ENCODE data around the gene OR11A1.

Gene OR11A1, protein sequence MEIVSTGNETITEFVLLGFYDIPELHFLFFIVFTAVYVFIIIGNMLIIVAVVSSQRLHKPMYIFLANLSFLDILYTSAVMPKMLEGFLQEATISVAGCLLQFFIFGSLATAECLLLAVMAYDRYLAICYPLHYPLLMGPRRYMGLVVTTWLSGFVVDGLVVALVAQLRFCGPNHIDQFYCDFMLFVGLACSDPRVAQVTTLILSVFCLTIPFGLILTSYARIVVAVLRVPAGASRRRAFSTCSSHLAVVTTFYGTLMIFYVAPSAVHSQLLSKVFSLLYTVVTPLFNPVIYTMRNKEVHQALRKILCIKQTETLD

DNA sequence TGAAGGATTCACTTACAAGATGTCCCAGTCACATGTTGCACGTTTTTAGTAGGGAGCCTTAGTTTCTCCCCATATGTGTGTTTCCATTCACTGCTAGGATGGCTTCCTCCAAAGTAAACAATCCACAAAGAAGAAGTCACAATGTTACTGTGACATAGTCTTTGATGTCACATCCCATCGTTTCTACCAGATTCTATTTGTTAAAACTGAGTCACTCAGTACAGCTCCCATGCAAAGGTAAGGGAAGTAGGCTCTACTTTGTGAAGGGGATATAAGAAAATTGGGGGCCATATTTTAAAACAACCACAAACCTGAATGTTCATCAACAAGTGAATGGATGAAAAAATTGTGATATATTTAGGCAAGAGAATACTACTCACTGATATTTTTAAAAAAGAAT is at the start of gene OR11A1, which contains the start of gene OR2H1:
Gene OR11A1 (minus strand): TSS at position 101 of the 400 bp plus-strand sequence. CDS start 29,430 bp downstream, outside the sequence.
Gene OR2H1 (plus strand): TSS at position 185 of the 400 bp plus-strand sequence. CDS start 4,615 bp downstream, outside the sequence.
- in situ Hi-C loops (cut with HindIII; ENCODE audit: low sequenced_read_pairs) = no loop called here

DNA sequence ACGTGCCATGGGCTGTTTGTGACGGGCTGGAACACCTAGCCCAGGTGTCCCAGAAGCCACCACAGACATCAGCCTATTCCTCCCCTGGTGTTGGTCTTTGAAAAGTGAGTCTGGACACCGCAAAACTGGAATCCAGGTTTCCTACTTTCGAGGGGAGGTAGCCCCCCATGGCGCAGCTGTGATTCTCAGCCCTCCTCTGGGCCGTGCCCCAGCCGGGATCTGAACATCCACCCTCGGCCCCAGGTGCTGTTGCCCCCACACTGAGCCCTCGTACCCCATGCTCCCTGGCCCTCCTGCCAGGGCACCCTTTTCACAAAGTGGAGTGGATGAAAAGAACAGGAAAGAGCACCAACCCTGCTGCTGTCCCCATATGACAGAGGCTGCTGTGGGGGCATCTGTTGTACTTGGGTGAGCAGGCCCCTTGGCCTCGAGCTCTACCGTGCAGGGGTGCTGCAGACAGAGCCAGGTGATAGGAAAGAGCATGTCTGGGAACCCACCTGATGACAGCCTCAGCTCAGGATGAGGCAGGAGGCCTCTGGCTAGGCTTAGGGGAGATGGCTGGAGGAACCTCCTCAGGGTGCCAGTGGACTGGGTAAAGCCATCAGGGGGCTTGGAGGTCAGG is 49.7 kb upstream of the OR11A1 start:
- in situ Hi-C loops (cut with HindIII; ENCODE audit: low sequenced_read_pairs) = no loop called here

DNA sequence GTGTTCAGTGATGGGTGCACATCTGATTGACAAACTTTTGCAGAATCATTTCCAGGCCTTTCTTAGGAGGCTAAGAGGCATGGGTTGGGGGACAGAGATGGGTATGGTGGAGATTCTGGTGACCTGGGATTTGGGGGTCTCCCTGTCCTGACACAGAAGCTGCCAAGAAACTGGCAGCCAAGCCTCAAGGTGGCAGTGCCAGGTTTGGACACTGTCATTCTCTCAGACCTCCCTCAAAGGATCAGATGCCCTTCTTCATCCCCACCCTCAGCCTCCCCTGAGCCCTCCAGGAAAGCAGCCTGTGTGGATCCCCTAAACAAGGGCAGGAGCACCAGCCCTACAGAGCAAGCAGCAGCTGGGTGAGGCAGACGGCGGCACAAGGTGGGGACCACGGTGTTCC is 48.9 kb upstream of the OR11A1 start:
- in situ Hi-C loops (cut with HindIII; ENCODE audit: low sequenced_read_pairs) = no loop called here

DNA sequence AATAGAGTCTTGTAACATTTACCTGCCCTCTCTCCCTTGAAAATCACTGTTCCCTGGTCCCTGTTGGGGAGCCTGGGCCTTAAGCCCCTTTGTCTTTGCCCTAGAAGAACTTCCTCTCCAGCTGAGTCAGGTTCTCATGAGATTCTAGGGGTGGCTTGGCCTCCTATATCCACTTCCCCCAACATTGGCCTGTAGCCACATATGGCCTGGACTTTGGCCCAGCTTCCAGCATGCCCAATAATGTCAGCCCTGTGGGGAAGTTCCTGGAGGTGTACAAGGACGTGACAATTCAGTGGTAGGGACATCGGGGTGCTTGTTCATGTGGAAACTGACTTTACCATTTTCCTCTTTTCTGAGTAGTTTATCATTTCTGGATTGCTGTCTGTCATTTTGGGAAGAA is 48.1 kb upstream of the OR11A1 start:
- in situ Hi-C loops (cut with HindIII; ENCODE audit: low sequenced_read_pairs) = no loop called here

DNA sequence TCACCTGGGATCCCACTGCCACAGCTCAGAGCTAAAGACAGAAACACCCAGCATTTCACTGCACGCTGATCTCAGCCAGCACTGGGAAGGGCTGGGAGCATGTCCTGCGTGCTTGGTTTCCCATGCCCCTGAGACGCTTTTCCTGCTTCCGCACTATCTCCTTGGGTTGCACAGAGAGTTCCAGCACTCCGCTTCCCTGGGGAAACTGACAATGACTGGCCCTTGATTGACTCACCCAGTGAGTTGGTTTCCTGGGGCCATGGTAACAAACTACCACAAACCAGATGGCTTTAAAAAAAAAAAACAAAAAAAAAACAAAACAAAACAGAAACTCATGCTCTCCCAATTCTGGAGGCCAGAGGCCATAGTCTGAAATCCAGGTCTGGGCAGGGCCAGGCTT is 45.7 kb upstream of the OR11A1 start:
- in situ Hi-C loops (cut with HindIII; ENCODE audit: low sequenced_read_pairs) = no loop called here

DNA sequence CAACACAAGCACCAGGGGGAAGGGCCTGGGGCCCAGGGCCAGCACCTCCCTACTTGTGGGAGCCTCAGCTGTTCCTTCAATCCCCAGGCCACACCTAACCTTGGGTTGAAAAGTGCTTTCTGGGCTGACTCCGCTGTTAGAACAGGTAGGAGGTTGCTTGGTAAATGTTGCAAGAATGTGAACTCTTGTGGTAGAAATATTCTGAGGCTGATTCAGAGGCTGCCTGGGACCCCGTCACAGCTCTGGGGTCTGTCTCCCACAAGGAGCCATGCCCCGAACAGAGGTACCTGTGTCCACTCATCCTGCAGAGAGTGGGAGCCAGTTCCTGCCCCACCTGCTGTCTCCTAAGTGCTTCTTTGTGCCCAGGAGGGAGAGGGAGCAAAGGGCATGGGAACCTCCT is 45.3 kb upstream of the OR11A1 start:
- in situ Hi-C loops (cut with HindIII; ENCODE audit: low sequenced_read_pairs) = no loop called here

DNA sequence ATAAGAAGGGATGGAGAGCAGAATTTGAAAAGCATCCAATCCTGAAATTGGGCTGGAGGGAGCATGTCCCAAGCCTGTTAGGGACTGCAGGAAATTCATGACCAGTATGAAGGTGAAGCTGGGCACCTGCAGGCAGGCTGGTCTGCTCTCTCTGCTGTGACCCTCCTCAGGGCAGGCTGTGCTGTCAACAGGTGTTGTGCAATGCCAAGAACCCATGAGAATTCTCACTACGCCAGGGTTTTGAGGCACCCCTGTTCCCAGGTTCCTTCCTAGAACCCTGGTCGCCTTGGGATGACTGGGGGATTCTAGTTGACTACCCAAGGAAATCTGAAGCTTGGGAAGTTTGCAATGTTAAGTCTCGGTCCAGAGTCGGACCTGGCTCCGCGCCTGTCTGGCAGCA is 44.2 kb upstream of the OR11A1 start:
- in situ Hi-C loops (cut with HindIII; ENCODE audit: low sequenced_read_pairs) = no loop called here

DNA sequence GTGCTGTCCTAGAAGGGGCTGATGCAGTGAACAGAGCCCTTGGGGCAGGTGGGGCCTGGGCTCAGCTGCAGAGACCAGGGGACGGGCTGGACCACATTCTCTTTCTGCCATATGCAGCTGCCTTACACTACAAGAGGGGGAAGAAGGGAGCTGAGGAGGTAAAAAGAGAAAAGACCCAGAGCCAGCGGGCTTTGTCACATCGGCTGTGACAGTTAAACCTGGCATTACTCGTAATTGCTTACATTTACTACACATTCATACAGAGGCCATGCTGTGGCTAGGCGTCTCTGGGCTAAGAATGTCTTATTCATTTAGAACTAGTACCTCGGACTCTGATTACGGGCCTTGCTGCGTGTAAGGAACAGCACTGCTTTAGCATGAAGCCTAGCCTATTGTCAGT is 43.7 kb upstream of the OR11A1 start:
- in situ Hi-C loops (cut with HindIII; ENCODE audit: low sequenced_read_pairs) = no loop called here

DNA sequence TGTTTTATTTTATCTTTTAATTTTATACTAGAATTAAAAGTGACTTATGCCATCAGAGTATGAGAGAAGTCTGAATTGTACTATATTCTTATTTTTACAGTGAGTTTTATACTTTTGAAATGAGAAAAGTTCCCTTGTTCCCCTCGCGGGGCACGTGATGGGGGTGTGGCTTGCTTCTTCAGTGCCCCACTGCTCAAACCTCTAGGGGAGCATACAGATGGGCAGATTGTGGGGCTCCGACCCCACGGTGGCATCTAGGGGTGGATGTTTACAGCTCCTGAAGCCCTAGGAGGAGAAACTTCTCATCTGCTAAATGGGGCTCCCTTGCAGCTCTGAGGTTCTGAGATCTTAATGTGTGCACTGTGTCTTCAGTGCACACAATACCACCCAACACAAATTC is 42.8 kb upstream of the OR11A1 start:
- in situ Hi-C loops (cut with HindIII; ENCODE audit: low sequenced_read_pairs) = no loop called here

DNA sequence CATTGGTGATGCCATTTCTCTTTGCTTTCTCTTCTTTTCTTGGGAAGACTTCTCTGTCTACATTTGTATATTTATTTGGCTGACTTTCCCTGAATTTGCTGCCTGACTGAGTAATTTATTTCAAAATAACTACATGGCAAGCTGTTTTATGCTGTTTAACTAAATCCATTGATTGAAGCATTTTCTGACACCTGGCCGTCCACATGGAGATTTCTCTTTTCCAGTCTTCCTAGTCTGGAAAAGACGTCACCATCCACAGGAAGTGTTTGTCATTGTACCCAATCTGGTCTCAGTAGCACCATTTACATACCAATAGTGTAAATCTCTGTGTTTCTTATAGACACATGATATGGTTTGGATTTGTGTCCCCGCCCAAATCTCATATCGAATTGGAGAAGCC is 40.1 kb upstream of the OR11A1 start:
- in situ Hi-C loops (cut with HindIII; ENCODE audit: low sequenced_read_pairs) = no loop called here

DNA sequence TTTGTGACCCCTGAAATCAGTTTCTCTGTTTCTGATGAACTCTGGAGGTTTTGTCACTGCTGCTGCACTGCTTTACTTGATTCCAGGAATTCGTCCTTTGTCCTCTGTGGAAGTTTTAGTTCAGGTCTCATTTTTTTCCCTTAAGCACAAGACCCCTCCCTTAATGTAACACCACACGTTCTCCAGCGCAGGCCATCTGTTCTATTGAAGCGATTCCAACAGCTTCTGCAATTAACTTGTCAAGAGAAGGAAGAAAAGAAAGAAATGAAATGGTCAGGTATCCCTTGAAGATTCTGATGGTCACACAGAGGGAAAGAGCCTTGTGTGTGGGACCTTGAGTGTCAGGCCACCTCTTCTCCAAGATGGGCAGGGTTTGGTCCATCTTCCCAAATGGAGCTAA is 38.7 kb upstream of the OR11A1 start:
- in situ Hi-C loops (cut with HindIII; ENCODE audit: low sequenced_read_pairs) = no loop called here

DNA sequence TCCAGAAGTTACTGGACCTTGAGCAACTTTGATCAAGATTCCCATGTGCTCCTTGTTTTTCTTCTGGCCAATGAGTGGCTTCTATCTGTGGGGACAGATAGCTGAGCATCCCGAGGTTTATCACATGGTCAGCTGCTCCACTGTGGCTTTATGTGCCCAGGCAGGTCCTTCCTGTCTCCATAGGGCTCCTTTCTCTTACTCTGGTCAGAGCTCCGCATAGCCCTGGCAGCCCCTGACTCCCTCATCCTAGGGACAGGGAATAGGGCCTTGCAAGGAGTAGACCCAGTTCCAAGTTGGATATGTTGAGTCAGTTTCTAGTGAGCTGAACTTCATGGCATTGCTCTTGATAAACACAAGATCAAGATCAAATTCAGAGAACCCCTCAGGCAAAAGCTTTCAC is 37.3 kb upstream of the OR11A1 start:
- in situ Hi-C loops (cut with HindIII; ENCODE audit: low sequenced_read_pairs) = no loop called here

DNA sequence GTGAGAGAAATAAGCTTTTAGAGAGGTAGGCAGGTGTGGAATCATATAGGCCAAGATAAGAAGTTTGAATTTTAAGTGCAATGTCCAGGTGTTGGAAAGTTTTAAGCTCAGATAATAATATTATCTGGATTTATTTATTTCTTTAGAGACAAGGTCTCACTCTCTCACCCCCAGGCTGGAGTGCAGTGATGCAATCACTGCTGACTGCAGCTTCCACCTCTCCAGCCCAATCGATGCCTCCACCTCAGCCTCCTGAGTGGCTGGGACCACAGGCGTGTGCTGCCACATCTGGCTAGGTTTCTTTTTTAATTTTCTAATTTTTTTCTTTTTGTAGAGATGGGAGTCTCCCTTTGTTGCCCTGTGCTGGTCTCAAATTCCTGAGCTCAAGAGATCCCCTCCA is 36.4 kb upstream of the OR11A1 start:
- in situ Hi-C loops (cut with HindIII; ENCODE audit: low sequenced_read_pairs) = no loop called here

DNA sequence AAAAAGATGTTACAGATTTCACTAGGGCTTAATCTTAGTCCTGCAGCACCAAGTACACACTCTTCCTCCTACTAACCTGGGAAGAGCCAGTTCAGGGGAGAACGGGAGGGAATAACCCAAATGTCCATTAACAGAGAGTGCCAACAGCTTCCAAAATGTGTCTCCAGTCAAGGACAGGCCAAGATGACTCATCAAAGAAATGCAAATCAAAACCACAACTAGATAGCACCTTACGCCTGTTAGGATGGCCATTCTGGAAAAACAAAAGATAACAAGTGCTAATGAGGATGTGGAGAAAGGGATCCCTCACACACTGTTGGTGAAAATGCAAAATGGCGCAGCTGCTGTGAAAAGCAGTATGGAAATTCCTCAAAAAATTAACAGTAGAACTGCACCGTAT is 34.7 kb upstream of the OR11A1 start:
- in situ Hi-C loops (cut with HindIII; ENCODE audit: low sequenced_read_pairs) = no loop called here

DNA sequence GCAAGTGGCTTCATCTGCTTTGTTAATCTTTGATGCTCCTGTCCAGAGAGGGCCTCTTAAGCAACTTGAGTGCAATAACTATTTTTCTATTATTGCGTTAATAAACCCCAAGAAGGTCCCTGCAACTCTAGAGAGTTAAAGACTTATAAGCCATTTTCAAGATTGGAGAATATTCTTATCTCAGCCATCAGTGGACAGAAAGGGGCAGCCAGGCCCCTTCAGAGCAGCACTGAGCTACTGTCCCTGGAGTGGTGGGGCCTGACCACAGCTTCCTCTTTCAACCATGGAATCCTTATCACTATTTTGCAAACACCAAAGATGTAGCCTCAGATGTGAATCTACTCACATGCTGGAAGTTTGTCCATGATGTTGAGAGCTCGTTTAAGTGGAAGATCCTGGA is 33.7 kb upstream of the OR11A1 start:
- in situ Hi-C loops (cut with HindIII; ENCODE audit: low sequenced_read_pairs) = no loop called here

DNA sequence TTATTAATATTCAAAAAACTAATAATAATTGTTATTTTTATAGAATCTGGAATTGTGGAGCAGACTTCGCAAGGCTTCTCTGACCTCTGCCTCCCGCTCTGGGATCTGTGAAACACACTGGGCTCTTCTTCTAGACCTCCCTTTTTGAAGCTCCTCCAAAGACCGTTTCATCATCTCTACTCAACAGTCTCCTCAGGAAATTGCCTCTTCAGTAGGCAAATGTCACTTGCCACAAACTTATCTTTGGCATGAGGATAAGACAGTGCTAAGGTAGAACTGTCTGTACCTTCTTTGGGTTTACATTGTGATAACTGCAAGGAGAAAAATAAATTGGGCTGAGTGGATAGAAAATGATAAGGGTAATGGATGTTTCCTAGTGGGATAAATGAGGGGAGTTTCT is 33.2 kb upstream of the OR11A1 start:
- in situ Hi-C loops (cut with HindIII; ENCODE audit: low sequenced_read_pairs) = no loop called here

DNA sequence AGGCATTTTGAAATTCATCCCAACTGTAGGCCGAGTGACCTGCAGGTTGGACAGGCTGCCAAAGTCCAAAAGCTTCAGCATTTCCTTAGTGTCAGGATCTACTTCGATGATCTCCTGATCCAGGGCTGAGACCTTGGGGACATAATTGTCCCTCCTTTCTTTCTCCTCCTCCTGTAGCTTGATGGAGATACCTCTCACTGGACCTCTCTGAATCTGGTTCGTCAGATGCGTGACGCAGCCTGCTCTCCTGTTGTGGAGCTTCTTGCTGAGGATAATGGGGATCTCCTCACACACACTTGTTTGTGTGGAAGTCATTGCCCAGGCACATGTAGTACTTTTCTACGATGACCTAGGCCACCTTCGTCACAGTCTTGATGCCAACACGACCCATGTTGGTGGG is 32.4 kb upstream of the OR11A1 start:
- in situ Hi-C loops (cut with HindIII; ENCODE audit: low sequenced_read_pairs) = no loop called here

DNA sequence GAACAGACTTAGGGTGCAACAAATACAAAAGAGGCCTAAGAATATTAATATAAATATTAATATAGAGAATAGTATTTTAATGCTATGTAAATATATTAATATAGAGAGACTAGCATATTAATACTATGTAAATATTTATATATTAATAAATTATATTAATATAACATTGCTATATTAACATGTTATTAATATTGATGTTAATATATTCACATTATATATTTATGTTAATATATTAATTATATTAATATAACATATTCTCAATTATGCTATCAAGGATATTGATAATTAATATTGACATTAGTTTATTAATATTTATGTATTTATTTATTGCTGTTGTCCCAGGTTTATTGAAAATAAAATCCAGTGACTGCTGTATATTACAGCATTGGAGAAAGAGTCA is 32.0 kb upstream of the OR11A1 start:
- in situ Hi-C loops (cut with HindIII; ENCODE audit: low sequenced_read_pairs) = no loop called here

DNA sequence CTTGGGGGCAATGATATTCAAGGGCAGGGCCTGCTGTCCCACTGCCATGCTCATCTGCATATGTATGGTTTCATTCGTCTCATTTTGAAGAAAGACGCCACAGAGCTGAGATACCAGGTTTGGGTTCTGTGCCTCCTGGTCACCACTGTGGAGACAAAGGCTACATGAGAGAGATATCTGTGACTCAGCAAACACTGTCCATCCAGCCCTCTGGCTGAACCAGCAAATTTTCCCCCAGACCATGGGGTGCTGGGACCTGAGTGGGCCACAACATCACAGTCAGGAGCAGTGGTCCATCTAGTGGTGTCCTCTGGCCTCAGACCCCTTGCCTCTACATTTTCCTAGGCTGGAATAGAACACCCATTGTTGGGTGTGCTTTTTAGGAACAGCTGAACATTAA is 30.8 kb upstream of the OR11A1 start, which contains the start of gene MAS1L:
Gene MAS1L (minus strand): TSS at position 297 of the 400 bp plus-strand sequence. CDS start 54 bp downstream, at position 243.
- in situ Hi-C loops (cut with HindIII; ENCODE audit: low sequenced_read_pairs) = no loop called here

DNA sequence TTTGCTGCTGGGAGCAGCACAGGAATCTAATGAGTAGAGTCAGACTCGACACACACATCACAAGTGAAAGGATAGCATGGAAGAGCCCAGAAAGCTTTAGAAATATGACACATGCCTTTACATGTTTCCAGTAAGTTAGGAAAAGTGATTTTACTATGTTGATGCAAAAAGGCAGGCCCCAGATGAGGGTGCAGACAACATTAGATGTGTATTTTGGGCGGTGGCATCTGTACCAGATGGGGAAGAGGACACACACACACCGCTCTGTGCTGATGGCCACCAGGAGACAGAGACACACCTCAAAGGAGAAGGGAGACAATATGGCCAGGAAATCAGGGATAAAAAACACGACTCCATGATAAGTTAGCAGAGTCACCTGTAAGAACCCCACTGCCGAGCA is 30.3 kb upstream of the OR11A1 start:
- in situ Hi-C loops (cut with HindIII; ENCODE audit: low sequenced_read_pairs) = no loop called here

DNA sequence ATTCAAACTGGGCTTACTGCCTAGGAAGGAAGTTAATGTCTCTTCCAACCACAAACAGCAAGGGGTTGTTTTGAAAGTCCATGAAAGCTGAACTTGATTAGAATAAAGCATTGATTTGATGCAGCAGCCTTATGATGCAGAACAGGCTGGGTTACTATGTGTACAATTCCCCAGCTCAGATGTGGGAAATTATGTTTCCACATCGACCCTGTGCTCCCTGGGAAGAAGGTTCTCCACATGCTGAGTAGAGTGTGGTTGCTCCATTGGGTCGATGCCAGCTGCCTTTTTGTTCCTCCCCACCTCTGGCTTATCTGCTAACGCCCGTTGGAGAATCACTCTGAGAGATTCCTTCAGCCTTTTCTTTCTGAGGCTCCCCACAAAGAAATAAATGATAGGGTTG is 29.7 kb upstream of the OR11A1 start:
- in situ Hi-C loops (cut with HindIII; ENCODE audit: low sequenced_read_pairs) = no loop called here

DNA sequence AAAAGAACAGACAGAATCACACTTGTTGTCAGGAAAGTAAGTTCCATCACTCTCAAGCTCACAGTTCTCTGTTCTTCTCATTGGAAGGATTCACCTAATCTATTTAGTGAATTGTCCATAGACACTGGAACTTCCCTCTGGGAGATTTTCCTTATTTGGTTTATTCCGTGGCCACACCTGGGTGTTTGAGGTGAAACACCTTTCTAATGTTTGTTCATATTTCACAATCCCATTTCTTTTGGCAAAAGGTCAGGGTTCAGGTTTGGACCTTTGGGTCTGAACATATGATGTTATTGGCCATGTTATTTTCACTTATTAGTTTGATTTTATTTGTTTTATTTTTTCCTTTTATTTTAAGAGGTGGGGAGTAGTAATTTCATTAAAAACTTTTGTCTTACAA is 26.9 kb upstream of the OR11A1 start:
- in situ Hi-C loops (cut with HindIII; ENCODE audit: low sequenced_read_pairs) = no loop called here

DNA sequence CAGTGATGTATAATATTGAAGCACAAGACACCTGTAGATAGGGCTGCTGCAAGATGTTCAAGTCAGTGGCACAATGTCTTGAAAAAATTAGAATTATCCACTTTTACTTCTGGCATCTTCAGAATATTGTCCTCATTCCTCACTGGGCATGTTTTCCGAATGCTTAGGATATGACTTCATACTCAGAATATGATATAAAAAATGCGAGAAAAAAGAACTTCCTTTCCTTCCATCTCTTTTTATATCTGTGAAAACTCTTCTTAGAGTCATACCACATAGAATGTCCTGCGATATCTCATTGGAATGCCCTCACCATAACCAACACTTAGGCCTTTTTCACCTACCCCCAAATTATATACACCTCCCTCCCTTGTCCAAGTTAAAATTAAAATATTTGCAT is 26.3 kb upstream of the OR11A1 start:
- in situ Hi-C loops (cut with HindIII; ENCODE audit: low sequenced_read_pairs) = no loop called here
